HTR-8/SVneo (cell line): Measurements from ENCODE around the gene BATF3.
A peak's percentile ranks its signal among the peaks of the same experiment; 100 is the strongest.
"Not testable (repeated sequence)": the region's sequence is repeated elsewhere in the genome, so short reads cannot be mapped to it uniquely, and the experiment has no call there.

Experiments used
- DNase-seq: peaks from one replicate; pipeline ENCODE4 v3.0.0; 2011; ENCODE audit warnings: low spot score, mixed read lengths; ENCODE audit not compliant: insufficient read length
- FAIRE-seq: peaks from 2 replicates; lab custom pipeline; 2011; peaks lifted over from hg19 to GRCh38; lab: Jason Lieb, UNC

Gene BATF3

DNA sequence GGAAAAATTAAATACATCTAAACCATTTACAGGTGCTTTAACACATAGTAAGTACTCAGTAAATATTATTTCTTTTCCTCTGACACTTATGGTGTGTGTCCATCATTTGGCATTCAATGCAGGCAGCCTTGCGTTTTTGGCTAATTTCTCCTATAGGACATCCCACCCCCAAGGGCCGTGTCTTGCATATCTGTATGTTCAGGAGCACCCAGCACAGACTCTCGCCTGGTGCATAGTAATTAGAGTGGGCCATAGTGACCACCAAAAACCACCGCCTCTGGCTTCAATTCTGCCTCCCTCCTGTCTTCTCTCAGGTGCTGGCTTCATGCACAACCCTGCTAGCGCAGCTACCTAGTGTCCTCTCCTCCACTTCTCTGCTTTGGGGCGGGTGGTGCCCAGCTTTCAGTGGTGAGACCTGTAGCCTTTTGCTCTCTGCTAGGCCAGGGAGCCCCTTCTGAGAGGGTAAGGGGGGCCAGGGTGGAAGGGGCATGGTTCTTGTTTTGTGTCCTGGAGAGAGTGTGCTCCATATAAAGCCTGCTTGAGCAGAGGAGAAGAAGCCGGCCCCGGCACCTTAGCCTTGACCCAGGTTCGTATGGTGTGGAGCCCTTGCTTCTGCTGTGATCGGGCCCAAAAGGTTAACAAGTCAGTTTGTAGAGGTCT, 33.4 kb downstream of the BATF3 start:
- DNase-seq (no peak), FAIRE-seq (no peak)

DNA sequence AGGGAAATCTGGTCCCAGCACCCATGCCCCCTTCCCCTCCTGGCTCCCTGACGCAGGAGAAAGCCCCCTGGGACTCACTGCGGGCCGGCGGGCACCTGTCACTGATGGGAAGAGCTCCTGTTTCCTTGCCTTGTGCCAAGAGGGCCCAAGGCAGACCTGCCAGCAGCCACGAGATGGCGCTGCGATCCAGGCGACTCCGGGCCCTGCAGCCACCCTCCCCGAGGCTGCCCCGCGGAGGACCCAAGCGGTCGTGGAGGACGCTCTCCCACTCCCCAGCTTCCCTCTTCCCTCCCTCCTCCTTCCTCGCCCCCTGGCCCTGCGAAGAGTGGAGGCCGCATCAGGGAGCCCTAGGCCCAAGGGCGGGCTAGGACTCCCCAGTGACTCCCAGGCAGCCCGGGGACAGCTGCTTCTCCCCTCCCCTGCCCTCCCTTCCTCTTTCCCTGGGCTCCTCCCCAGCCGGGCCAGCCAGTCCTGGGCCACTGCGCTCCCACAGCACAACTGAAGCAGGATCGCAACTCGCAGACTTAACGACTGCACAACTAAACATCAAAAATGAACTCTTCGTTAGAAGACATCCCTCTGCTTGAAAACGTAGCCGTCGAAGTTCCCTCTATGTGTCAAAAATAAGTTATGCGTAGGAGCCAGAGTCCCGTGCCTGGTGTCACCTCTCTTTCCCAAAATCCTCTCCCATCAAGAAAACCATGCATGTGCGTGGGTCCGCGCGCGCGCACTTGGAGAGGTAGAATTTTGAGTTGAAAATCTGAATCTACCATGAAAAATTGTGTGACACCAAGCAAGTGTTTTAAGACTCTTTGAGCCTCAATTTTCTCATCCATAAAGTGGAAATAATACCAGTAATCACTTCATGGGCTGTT, 34.2 kb downstream of the BATF3 start:
- FAIRE-seq, result no peak
- DNase-seq, result peak; percentile 84

DNA sequence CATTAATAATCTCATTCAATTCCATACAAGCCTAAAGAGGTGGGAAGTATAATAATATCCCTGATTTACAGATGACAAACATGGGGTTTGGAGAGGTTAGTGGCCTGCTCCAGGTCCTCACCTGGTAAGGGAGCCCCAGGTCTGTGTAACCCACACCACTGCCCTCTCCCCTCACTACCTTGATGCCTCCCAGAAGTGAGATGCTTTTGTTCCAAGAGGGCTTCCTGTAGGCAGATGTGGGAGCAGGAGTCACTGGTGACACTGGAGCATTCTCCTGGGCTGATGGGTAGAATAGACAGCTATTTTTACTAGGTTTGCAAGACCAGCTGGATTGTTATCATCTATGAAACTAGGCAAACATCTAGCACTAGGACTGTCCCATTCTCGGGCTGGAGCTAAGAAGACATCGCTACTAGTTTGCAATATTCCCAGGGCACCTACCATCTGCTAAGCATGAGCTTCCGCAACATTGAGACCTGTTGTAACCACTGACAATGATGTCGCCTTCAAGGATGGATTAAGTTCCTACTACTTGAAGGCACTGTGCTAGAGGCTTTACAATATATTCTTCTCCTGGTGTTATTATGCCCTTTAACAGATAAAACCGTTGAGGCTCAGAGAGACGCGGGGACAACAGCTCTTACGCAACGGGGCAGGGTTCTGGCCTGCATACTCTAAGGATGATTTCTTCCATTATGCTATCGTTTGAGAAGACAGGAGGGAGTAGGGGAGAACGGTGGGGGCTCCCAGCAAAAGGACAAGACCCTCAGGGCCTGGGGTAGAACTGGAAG, 35.0 kb downstream of the BATF3 start:
- FAIRE-seq, result no peak

GRCh38 chr1:212658250-212658649, 41.4 kb downstream of the BATF3 start:
- DNase-seq, FAIRE-seq: not testable (repeated sequence)

More for the DNA sequence above, 35.0 kb downstream of the BATF3 start:
- no peak for DNase-seq

DNA sequence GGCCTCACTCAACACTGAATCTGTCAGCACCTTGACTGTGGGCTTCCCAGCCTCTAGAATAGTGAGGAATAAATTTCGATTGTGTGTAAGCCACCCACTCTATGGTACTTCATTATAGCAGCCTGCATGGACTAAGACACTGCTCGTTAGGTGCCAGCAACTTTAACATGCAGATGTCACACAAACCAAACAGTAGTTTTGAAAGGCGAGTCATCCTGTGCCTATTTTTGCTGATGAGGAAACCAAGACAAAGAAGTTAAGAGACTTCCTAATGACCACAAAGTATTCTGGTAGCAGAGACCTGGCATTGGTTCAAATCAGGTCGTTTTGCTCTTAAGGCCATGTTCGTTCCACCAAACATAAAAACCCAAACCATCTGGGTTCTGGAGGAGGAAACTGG, 42.9 kb downstream of the BATF3 start:
- no peak for DNase-seq
- FAIRE-seq, result no peak

DNA sequence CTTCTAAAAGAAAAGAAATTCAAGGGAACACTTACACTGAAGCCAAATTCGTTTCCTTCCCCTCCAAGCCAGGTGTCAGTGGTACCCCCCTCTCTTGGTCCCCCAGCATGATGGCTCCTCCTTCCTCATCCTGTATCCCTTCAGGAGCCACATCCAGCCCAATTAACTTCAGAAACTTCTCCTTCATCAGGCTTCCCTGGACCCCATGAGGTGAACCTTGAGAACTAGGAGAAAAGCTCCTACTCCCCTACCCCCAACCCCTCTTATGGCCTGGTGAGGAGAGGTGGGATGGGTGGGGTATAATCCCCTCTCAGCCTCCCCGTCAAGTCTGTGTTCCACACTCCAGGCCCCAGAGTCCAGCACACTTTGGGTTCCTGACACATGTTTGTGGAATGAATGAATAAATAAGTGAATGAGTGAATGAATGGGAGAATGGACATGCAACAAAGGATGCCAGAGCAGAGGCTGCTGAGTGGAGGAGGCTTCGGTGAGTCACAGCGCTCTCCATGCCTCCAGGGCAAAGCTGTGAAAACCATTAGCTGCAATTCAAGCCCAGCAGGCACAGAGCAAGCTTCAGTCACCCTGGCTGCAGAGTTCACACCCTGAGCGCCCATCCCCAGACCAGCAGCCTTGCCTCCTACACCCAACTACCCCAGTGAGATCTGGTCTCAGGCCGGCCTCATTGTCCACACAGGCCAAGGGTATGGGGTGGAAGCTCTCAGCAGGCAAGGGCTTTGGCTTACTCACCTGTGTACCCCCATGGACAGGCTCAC, 43.8 kb downstream of the BATF3 start:
- DNase-seq (peak; percentile 76), FAIRE-seq (peak; percentile 89)

DNA sequence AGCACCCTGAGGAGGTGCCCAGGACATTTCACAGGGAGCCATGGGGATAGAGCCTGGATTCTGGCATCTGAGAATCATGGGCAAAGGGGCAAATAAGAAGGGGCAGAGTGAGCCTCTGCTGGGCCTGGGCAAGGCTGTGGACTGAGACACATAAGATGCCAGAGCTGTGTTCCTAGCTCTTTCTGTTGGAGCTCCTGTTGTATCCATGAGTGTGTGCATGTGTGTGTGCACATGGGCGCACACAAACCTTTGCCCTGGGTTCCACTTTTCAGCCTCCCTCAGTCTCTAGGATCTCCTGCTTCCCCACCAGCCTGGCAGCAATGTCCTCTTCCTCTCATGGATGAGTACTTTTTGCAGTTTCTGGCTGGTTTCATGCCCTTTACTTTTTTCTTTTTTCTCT, 47.0 kb downstream of the BATF3 start:
- DNase-seq (no peak), FAIRE-seq (no peak)

DNA sequence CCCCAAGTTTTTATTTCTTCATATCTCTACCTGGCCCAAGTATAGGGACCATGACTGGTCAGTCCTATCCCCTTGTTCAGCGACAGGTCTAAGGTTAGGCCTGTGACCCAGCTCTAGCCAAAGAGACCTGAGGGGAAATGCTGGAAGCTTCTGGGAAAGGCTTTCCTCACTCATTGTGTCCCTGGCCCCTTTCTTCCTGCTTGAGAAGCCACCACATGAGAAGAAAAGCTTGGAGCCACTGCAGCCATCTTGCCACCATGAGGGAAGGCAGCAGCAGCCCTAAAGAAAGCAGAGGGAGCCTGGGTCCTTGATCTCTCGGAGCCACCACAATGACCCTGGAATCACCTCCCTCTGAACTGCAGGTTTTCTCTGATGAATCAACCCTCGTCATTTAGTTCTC, 47.7 kb downstream of the BATF3 start:
- no peak for FAIRE-seq
- no peak for DNase-seq

- no peak for DNase-seq
- no peak for FAIRE-seq
These were observed 48.1 kb downstream of the BATF3 start for GRCh38 chr1:212651521-212651920.

DNA sequence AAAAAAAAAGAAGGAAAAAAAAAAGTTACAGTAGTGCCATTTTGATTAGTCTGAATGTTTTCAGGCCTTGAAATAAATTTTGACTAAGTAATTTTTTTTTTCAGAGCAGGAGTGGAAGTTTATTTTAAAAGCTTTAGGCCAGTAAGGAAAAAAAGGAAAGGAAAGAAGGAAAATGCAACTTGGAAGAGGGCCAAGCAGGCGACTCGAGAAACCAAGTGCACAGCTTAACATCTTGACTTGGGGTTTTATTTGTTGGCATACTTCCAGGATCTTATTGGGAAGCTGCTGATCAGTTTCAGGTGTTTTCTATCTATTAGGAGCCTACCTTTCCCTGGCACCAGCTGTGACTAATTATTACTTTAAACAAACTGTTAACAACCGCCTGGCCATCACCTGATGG, 49.4 kb downstream of the BATF3 start:
- FAIRE-seq (no peak), DNase-seq (no peak)

- FAIRE-seq (no peak), DNase-seq (no peak)
These were observed 50.6 kb downstream of the BATF3 start for GRCh38 chr1:212649020-212649419.

- FAIRE-seq, result no peak
- DNase-seq, result no peak
These were observed 51.2 kb downstream of the BATF3 start for GRCh38 chr1:212648431-212648830.

DNA sequence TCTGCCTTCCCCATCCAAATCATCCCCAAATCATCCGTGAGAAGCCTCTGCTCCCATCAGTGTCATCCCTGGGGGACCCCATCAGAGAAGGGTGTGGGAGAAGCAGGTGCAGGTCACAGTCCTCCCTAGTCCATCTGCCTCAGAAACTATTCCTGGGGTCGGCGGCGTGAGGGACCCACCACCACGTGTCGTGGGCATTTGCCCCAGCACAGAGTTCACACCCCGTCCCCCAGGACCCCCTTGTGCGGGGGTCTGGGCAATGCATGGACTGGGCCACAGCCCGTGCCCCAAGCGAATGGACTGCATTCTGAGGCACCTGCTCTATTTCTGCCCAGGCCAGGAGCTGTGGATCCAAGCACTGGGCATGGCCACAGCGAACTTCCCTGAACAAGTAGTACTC, 52.6 kb downstream of the BATF3 start:
- no peak for FAIRE-seq
- no peak for DNase-seq

DNA sequence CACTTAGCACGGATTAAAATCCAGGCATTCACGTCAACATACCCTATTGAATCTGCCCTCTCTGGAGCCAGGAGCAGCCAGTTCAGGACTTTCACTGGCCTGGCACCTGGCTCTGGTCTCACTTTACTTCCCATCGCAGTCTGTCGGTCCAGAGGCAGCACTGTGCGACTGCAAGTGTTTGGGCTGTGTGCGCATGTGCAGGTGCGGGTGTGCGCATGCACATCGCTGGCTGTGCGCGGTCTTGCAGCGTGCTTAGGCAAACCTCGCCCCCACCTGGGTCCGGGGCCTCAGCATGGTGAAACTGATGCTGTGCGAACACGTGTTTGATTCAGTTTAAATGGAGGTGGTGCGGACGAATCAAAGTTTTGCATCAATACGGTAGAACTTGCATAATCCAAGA, 53.1 kb downstream of the BATF3 start:
- no peak for DNase-seq
- FAIRE-seq, result no peak

- no peak for FAIRE-seq
- DNase-seq, result no peak
These were observed 53.8 kb downstream of the BATF3 start for GRCh38 chr1:212645546-212646543.

DNA sequence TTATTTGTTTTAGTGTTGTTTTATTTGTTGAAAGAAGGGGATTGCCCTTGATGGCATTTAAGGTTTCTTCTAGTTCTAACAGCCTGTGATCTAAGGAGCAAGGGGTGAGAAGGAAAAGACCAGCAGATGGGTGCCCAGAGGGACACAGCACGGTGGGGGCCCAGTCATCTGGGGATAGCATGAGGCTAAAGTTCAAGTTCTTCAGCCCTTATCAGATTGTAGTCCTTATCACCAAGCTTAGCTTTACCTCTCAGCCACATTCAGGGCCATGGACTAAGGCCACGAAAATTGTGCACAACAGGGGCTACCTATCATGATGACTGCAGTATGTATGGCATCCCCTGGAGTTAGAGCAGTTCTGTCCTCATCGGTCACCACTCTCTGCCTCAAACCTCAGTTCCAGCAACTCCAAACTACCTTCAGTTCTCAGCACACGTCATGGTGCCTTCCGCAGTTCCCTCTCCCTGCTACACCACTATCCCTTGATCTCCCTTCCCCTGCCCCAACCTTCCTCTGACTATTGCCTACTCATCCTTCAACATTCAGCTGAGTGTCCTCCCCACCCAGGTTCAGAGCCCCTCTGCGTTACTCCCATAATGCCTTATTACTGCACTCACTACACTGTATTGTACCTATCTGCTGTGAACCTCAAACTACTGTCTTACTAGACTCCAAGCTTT, 54.6 kb downstream of the BATF3 start:
- FAIRE-seq (no peak), DNase-seq (no peak)

DNA sequence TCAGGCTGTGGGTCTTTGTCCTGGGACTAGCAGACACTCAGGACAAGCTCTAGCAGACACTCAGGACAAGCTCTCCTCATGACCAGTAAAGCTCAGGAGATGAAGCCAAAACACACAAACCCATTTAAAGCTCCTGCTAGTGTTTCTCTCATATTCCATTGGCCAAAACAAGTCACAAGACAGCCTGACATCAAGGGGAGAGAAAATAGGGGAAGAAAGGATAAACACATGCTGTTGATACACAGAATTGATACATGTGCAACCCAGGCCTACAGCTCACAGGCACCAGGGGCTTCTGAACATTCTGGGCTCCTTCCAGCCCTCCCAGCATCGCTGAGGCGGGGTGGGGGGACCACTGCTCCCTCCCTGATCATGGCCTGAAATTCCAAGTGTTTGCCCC, 55.8 kb downstream of the BATF3 start:
- DNase-seq (no peak), FAIRE-seq (no peak)

DNA sequence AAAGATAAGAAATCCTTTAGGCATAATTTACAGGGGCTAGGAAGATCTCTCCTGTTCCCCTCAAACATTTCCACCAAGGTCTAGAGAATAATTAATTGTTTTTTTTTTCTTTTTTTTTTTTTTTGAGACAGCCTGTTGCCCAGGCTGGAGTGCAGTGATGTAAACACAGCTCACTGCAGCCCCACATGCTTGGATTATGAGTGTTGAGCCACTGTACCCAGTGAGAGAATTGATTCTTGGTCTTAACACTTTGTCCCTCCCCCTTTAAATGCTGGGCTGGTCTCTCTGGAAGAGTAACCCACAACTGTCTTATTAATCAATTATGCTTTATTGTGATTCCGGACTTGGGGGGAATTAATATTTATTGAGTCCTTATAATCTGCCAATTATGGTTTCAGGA, 57.7 kb downstream of the BATF3 start:
- no peak for FAIRE-seq
- DNase-seq, result no peak
